HepG2 (cell line): ENCODE results near the gene NDUFS5. TPM values are rescaled to one million over a fixed set of nuclear protein-coding genes. Genes with fewer than 3 reads are reported as not detected.

ENCODE experiments used
- BCL6 ChIP-seq: IDR thresholded peaks from 2 replicates; pipeline ENCODE4 v1.6.1; 2016; ENCODE audit warnings: missing genetic modification reagents, missing compliant biosample characterization
- DBP ChIP-seq: sonication (generic); formaldehyde crosslinking; IDR thresholded peaks from 2 replicates; pipeline ENCODE4 v1.4.0; 2020; ENCODE audit warnings: missing genetic modification reagents; ENCODE audit errors: not compliant biosample characterization
- DZIP1 ChIP-seq: sonication (generic); formaldehyde crosslinking; IDR thresholded peaks from 2 replicates; pipeline ENCODE4 v1.5.0; 2020; ENCODE audit warnings: mild to moderate bottlenecking, missing genetic modification reagents
- GABPB1 ChIP-seq: IDR thresholded peaks from 2 replicates; pipeline ENCODE4 v1.6.1; 2016; ENCODE audit warnings: mild to moderate bottlenecking, missing genetic modification reagents, moderate library complexity, missing compliant biosample characterization
- HDAC1 ChIP-seq: sonication (generic); formaldehyde crosslinking; IDR thresholded peaks from 2 replicates; pipeline ENCODE4 v1.5.1; 2020; ENCODE audit warnings: mild to moderate bottlenecking, missing genetic modification reagents
- NCOA2 ChIP-seq: sonication (generic); formaldehyde crosslinking; IDR thresholded peaks from 2 replicates; pipeline ENCODE4 v1.8.0; 2022; ENCODE audit warnings: inconsistent platforms
- NFKB2 ChIP-seq: sonication (generic); formaldehyde crosslinking; IDR thresholded peaks from 2 replicates; pipeline ENCODE4 v1.4.0; 2020; ENCODE audit warnings: missing genetic modification reagents, borderline replicate concordance
- NKX3-1 ChIP-seq: sonication (generic); formaldehyde crosslinking; IDR thresholded peaks from 2 replicates; pipeline ENCODE4 v1.5.0; 2020; ENCODE audit warnings: missing genetic modification reagents
- PHF5A ChIP-seq: IDR thresholded peaks from one replicate; pipeline ENCODE4 v1.6.1; 2018; ENCODE audit warnings: low read depth, missing genetic modification reagents; ENCODE audit not compliant: unreplicated experiment
- POGK ChIP-seq: sonication (generic); formaldehyde crosslinking; conservative IDR thresholded peaks from 2 replicates; pipeline ENCODE4 v1.8.0; 2022; ENCODE audit warnings: mild to moderate bottlenecking, moderate library complexity, missing genetic modification reagents
- RFX1 ChIP-seq: fragments of 450-650 bp; IDR thresholded peaks from 2 replicates; pipeline ENCODE4 v1.6.1; 2017
- SIN3A ChIP-seq: IDR thresholded peaks from 2 replicates; pipeline ENCODE4 v1.6.1; 2011; ENCODE audit warnings: low read depth, mild to moderate bottlenecking, control low read depth, low read length, borderline replicate concordance
- TFDP1 ChIP-seq: IDR thresholded peaks from 2 replicates; pipeline ENCODE4 v1.6.1; 2016; ENCODE audit warnings: missing compliant biosample characterization, missing genetic modification reagents, borderline replicate concordance
- ZBTB7B ChIP-seq: sonication (generic); formaldehyde crosslinking; IDR thresholded peaks from 2 replicates; pipeline ENCODE4 v1.4.0; 2020; ENCODE audit warnings: missing genetic modification reagents
- ZFP36L1 ChIP-seq: sonication (generic); formaldehyde crosslinking; IDR thresholded peaks from 2 replicates; pipeline ENCODE4 v1.8.0; 2022; ENCODE audit warnings: mild to moderate bottlenecking, missing genetic modification reagents, moderate library complexity
- ZNF101 ChIP-seq: sonication (generic); formaldehyde crosslinking; IDR thresholded peaks from 2 replicates; pipeline ENCODE4 v1.4.0; 2020; ENCODE audit warnings: mild to moderate bottlenecking, low read depth, missing genetic modification reagents, borderline replicate concordance
- ZNF160 ChIP-seq: sonication (generic); formaldehyde crosslinking; IDR thresholded peaks from 2 replicates; pipeline ENCODE4 v1.8.0; 2022; ENCODE audit warnings: mild to moderate bottlenecking, inconsistent platforms, missing genetic modification reagents
- ZNF431 ChIP-seq: sonication (generic); formaldehyde crosslinking; IDR thresholded peaks from 2 replicates; pipeline ENCODE4 v1.9.0; 2022; ENCODE audit warnings: missing genetic modification reagents, low read depth, mild to moderate bottlenecking, borderline replicate concordance
- ZNF597 ChIP-seq: sonication (generic); formaldehyde crosslinking; IDR thresholded peaks from 2 replicates; pipeline ENCODE4 v1.5.0; 2020; ENCODE audit warnings: missing genetic modification reagents
- ZNF776 ChIP-seq: sonication (generic); formaldehyde crosslinking; IDR thresholded peaks from 2 replicates; pipeline ENCODE4 v1.4.0; 2020; ENCODE audit warnings: mild to moderate bottlenecking, missing genetic modification reagents
- ZSCAN21 ChIP-seq: sonication (generic); formaldehyde crosslinking; IDR thresholded peaks from 2 replicates; pipeline ENCODE4 v1.8.0; 2022; ENCODE audit warnings: mild to moderate bottlenecking, missing genetic modification reagents, moderate library complexity, borderline replicate concordance
- polyA plus RNA-seq, 8 experiments: library from polyadenylated mRNA; depleted of rRNA in 3 of 8; stranded (reverse) in 7 of 8; unstranded in 1 of 8; fragments of >200 nt; fragmentation: Illumina TruSeq in 4 of 8; extraction: Trizol in 4 of 8; gene quantifications; 2 replicates each; pipeline versions ENCODE4 v1.2.1 to v1.2.3, GENCODE V29; 2011 to 2016; ENCODE audit warnings: low read depth in 4 of 8, missing spikeins in 1 of 8, mixed read lengths in 1 of 8; ENCODE audit not compliant: insufficient read depth in 1 of 8
- total RNA-seq, 5 experiments: library from RNA; depleted of rRNA; stranded (reverse); fragments of >200 nt; fragmentation: Illumina TruSeq; extraction: Trizol; gene quantifications; 2 replicates each; pipeline ENCODE4 v1.2.3, GENCODE V29; 2016; ENCODE audit warnings: low read depth in 1 of 5

Gene NDUFS5
- total and polyA plus RNA-seq, 2 of the 13 experiments (the other 11 are each of a cell fraction or from before 2014, with no cell fraction given): 263 to 466 TPM

- TF ChIP-seq TFDP1: no peak
- no peak for TF ChIP-seq BCL6 (CRISPR knock-in tag)
- 0 out of 2 replicates have a peak, but pooled peaks have one; percentile 55 for TF ChIP-seq ZNF776 (CRISPR knock-in tag)
- TF ChIP-seq DZIP1 (CRISPR knock-in tag): 0 out of 2 replicates have a peak, but pooled peaks have one; percentile 45
- TF ChIP-seq ZNF431: no peak
- TF ChIP-seq PHF5A (CRISPR knock-in tag): no peak
- TF ChIP-seq ZNF160 (CRISPR knock-in tag): no peak
- TF ChIP-seq GABPB1: peak; percentile 94
- TF ChIP-seq NFKB2 (CRISPR knock-in tag): 0 out of 2 replicates have a peak, but pooled peaks have one; percentile 27
- TF ChIP-seq HDAC1 (CRISPR knock-in tag): peak; percentile 38
- peak; percentile 38; the same call in 1 of the 2 replicates for TF ChIP-seq NCOA2 (CRISPR knock-in tag)
- TF ChIP-seq POGK: 0 out of 2 replicates have a peak, but pooled peaks have one; percentile 33
- 0 out of 2 replicates have a peak, but pooled peaks have one; percentile 9 for TF ChIP-seq ZNF101
- no peak for TF ChIP-seq ZBTB7B (CRISPR knock-in tag)
- TF ChIP-seq ZSCAN21 (CRISPR knock-in tag): peak; percentile 54; the same call in 1 of the 2 replicates
- peak; percentile 50; the same call in 1 of the 2 replicates for TF ChIP-seq ZFP36L1 (CRISPR knock-in tag)
- no peak for TF ChIP-seq DBP (CRISPR knock-in tag)
- TF ChIP-seq ZNF597 (CRISPR knock-in tag): no peak
- TF ChIP-seq SIN3A: 0 out of 2 replicates have a peak, but pooled peaks have one; percentile 37
- TF ChIP-seq RFX1: peak; percentile 18; the same call in 1 of the 2 replicates
- 0 out of 2 replicates have a peak, but pooled peaks have one; percentile 40 for TF ChIP-seq NKX3-1 (CRISPR knock-in tag)
Measured at GRCh38 chr1:39026051-39026865, at the start of gene NDUFS5 (continued).
